ENCODE measurements around the gene TMEM106A.
A peak's percentile ranks its signal among the peaks of the same experiment; 100 is the strongest.
"Not testable (repeated sequence)": the region's sequence is repeated elsewhere in the genome, so short reads cannot be mapped to it uniquely, and the experiment has no call there.

TMEM106A gene

GRCh38 chr17:43193251-43193650 is 18.4 kb upstream of the TMEM106A start:
- Histone ChIP-seq H4K5ac (ENCODE audit: low read length) (no peak overlapping the region), H3K4me3 (ENCODE audit: low read length) (no peak overlapping the region), H2AK5ac (ENCODE audit: low read length) (no peak overlapping the region), H3K27ac (ENCODE audit: low read depth, low read length) (no peak overlapping the region), H3K18ac (ENCODE audit: low read length) (no peak overlapping the region), H2BK5ac (ENCODE audit: low read length) (no peak overlapping the region), H3K27me3 (ENCODE audit: insufficient read depth, low read length, poor library complexity) (no peaks in the 10 kb centered on the region), H3K9ac (ENCODE audit: low read length) (no peak overlapping the region), H3K4me2 (ENCODE audit: low read length) (no peak overlapping the region), H3K79me1 (ENCODE audit: low read length) (no peaks in the 10 kb centered on the region), H3K79me2 (ENCODE audit: control insufficient read depth, insufficient read depth, low read length) (no peaks in the 10 kb centered on the region), H3K4me1 (ENCODE audit: control insufficient read depth, low read depth, low read length) (no peaks in the 10 kb centered on the region), H3K23ac (ENCODE audit: low read length) (no peak overlapping the region), H3K4ac (ENCODE audit: low read depth, low read length) (no peak overlapping the region), H2BK15ac (replicated peaks; ENCODE audit: low read depth) (no peak overlapping the region), H3K56ac (ENCODE audit: low read length) (no peak overlapping the region), H3K36me3 (ENCODE audit: control insufficient read depth, insufficient read depth, low read length) (peaks cover 14% of the 10 kb centered on the region), H2BK120ac (ENCODE audit: low read depth, low read length) (no peak overlapping the region), H4K8ac (ENCODE audit: low read depth, low read length) (no peak overlapping the region)
- no peak for DNase-seq
- no CpG with 5 or more reads among the region's 5 CpGs for WGBS (ENCODE audit: extremely low coverage, insufficient coverage, low lambda C conversion rate)

- no peak overlapping the region for H3K4me2 ChIP-seq (ENCODE audit: low read length)
- H3K36me3 ChIP-seq (ENCODE audit: control insufficient read depth, insufficient read depth, low read length): peaks cover 7% of the 10 kb centered on the region
- no peaks in the 10 kb centered on the region for H3K79me2 ChIP-seq (ENCODE audit: control insufficient read depth, insufficient read depth, low read length)
- no peaks in the 10 kb centered on the region for H3K27me3 ChIP-seq (ENCODE audit: insufficient read depth, low read length, poor library complexity)
- H3K56ac ChIP-seq (ENCODE audit: low read length): no peak overlapping the region
- no CpG with 5 or more reads among the region's 2 CpGs for WGBS (ENCODE audit: extremely low coverage, insufficient coverage, low lambda C conversion rate)
- no peak overlapping the region for H4K5ac ChIP-seq (ENCODE audit: low read length)
- H2BK120ac ChIP-seq (ENCODE audit: low read depth, low read length): no peak overlapping the region
- H3K18ac ChIP-seq (ENCODE audit: low read length): no peak overlapping the region
- H3K4me1 ChIP-seq (ENCODE audit: control insufficient read depth, low read depth, low read length): no peaks in the 10 kb centered on the region
- no peak overlapping the region for H3K9ac ChIP-seq (ENCODE audit: low read length)
- H3K4ac ChIP-seq (ENCODE audit: low read depth, low read length): no peak overlapping the region
- H3K23ac ChIP-seq (ENCODE audit: low read length): no peak overlapping the region
- no peak overlapping the region for H2AK5ac ChIP-seq (ENCODE audit: low read length)
- no peak for DNase-seq
- no peak overlapping the region for H2BK5ac ChIP-seq (ENCODE audit: low read length)
- no peak overlapping the region for H4K8ac ChIP-seq (ENCODE audit: low read depth, low read length)
- H3K27ac ChIP-seq (ENCODE audit: low read depth, low read length): no peak overlapping the region
- no peak overlapping the region for H2BK15ac ChIP-seq (replicated peaks; ENCODE audit: low read depth)
- no peaks in the 10 kb centered on the region for H3K79me1 ChIP-seq (ENCODE audit: low read length)
- no peak overlapping the region for H3K4me3 ChIP-seq (ENCODE audit: low read length)
Measured at GRCh38 chr17:43199633-43200032, 12.0 kb upstream of the TMEM106A start.

DNA sequence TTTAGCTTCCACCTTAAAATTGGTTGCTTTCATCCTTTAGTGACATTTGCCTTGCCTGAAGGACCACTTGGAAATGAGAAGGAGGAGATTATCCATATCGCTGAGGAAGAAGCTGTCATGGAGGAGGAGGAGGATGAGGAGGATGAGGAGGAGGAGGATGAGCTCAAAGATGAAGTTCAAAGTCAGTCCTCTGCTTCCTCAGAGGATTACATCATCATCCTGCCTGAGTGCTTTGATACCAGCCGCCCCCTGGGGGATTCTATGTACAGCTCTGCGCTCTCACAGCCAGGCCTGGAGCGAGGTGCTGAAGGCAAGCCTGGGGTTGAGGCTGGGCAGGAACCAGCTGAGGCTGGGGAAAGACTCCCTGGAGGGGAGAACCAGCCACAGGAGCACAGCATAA is 11.5 kb upstream of the TMEM106A start:
- no CpG with 5 or more reads among the region's 4 CpGs for WGBS (ENCODE audit: extremely low coverage, insufficient coverage, low lambda C conversion rate)
- Histone ChIP-seq H3K23ac (ENCODE audit: low read length) (no peak overlapping the region), H2BK5ac (ENCODE audit: low read length) (no peak overlapping the region), H3K4me3 (ENCODE audit: low read length) (no peak overlapping the region), H3K9ac (ENCODE audit: low read length) (no peak overlapping the region), H3K4ac (ENCODE audit: low read depth, low read length) (no peak overlapping the region), H2AK5ac (ENCODE audit: low read length) (no peak overlapping the region), H3K79me1 (ENCODE audit: low read length) (no peaks in the 10 kb centered on the region), H3K36me3 (ENCODE audit: control insufficient read depth, insufficient read depth, low read length) (peaks cover 5% of the 10 kb centered on the region), H3K4me2 (ENCODE audit: low read length) (no peak overlapping the region), H3K27ac (ENCODE audit: low read depth, low read length) (no peak overlapping the region), H3K4me1 (ENCODE audit: control insufficient read depth, low read depth, low read length) (no peaks in the 10 kb centered on the region), H3K18ac (ENCODE audit: low read length) (no peak overlapping the region), H3K79me2 (ENCODE audit: control insufficient read depth, insufficient read depth, low read length) (no peaks in the 10 kb centered on the region), H2BK120ac (ENCODE audit: low read depth, low read length) (no peak overlapping the region), H4K5ac (ENCODE audit: low read length) (no peak overlapping the region), H3K56ac (ENCODE audit: low read length) (no peak overlapping the region), H2BK15ac (replicated peaks; ENCODE audit: low read depth) (no peak overlapping the region), H4K8ac (ENCODE audit: low read depth, low read length) (no peak overlapping the region), H3K27me3 (ENCODE audit: insufficient read depth, low read length, poor library complexity) (no peaks in the 10 kb centered on the region)
- peak; percentile 43 for DNase-seq

- H3K4ac ChIP-seq (ENCODE audit: low read depth, low read length); H3K27me3 ChIP-seq (ENCODE audit: insufficient read depth, low read length, poor library complexity); H2BK120ac ChIP-seq (ENCODE audit: low read depth, low read length); H3K56ac ChIP-seq (ENCODE audit: low read length); H3K4me2 ChIP-seq (ENCODE audit: low read length); H2AK5ac ChIP-seq (ENCODE audit: low read length); H3K36me3 ChIP-seq (ENCODE audit: control insufficient read depth, insufficient read depth, low read length); H2BK15ac ChIP-seq (replicated peaks; ENCODE audit: low read depth); H3K4me1 ChIP-seq (ENCODE audit: control insufficient read depth, low read depth, low read length); H3K23ac ChIP-seq (ENCODE audit: low read length); DNase-seq; H3K79me1 ChIP-seq (ENCODE audit: low read length); H3K79me2 ChIP-seq (ENCODE audit: control insufficient read depth, insufficient read depth, low read length); H4K5ac ChIP-seq (ENCODE audit: low read length); H3K27ac ChIP-seq (ENCODE audit: low read depth, low read length); H3K9ac ChIP-seq (ENCODE audit: low read length); H3K4me3 ChIP-seq (ENCODE audit: low read length); H3K18ac ChIP-seq (ENCODE audit: low read length); H2BK5ac ChIP-seq (ENCODE audit: low read length); H4K8ac ChIP-seq (ENCODE audit: low read depth, low read length): not testable (repeated sequence)
- no CpG with 5 or more reads among the region's 3 CpGs for WGBS (ENCODE audit: extremely low coverage, insufficient coverage, low lambda C conversion rate)
Measured at GRCh38 chr17:43203013-43203412, 8.7 kb upstream of the TMEM106A start.

DNA sequence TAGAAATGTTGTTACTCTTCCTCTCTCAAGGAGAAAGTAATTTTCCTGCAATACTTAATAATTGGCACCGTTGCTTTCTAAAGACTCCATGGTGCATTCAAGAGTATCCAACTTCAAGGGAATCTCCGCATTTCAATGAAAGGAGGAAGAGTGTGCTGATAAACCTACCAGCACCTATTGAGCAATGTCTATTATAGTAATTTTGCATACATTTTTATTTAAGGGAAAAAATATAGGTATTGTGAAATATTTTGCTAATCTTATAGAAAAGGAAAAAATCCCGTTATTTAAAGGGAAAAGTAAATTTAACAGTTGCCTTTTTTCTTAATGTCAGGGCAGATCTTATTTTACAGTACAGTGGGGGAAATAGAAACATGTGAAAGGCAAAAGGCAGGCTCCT is 1.1 kb upstream of the TMEM106A start:
- H2BK15ac ChIP-seq (replicated peaks; ENCODE audit: low read depth): no peak overlapping the region
- no peak overlapping the region for H3K4ac ChIP-seq (ENCODE audit: low read depth, low read length)
- no peaks in the 10 kb centered on the region for H3K79me1 ChIP-seq (ENCODE audit: low read length)
- no peaks in the 10 kb centered on the region for H3K27me3 ChIP-seq (ENCODE audit: insufficient read depth, low read length, poor library complexity)
- no peak overlapping the region for H3K4me3 ChIP-seq (ENCODE audit: low read length)
- H3K79me2 ChIP-seq (ENCODE audit: control insufficient read depth, insufficient read depth, low read length): no peaks in the 10 kb centered on the region
- no peak overlapping the region for H4K8ac ChIP-seq (ENCODE audit: low read depth, low read length)
- H3K4me1 ChIP-seq (ENCODE audit: control insufficient read depth, low read depth, low read length): no peaks in the 10 kb centered on the region
- H3K27ac ChIP-seq (ENCODE audit: low read depth, low read length): no peak overlapping the region
- no peak overlapping the region for H2BK120ac ChIP-seq (ENCODE audit: low read depth, low read length)
- H3K36me3 ChIP-seq (ENCODE audit: control insufficient read depth, insufficient read depth, low read length): no peaks in the 10 kb centered on the region
- H2AK5ac ChIP-seq (ENCODE audit: low read length): no peak overlapping the region
- H3K23ac ChIP-seq (ENCODE audit: low read length): no peak overlapping the region
- no peak for DNase-seq
- no peak overlapping the region for H3K4me2 ChIP-seq (ENCODE audit: low read length)
- H3K18ac ChIP-seq (ENCODE audit: low read length): no peak overlapping the region
- H3K56ac ChIP-seq (ENCODE audit: low read length): no peak overlapping the region
- peak overlapping the region; percentile 77 for H4K5ac ChIP-seq (ENCODE audit: low read length)
- no peak overlapping the region for H2BK5ac ChIP-seq (ENCODE audit: low read length)
- WGBS (ENCODE audit: extremely low coverage, insufficient coverage, low lambda C conversion rate): 100% methylated on average over 1 of the region's 3 CpGs
- peak overlapping the region; percentile 22 for H3K9ac ChIP-seq (ENCODE audit: low read length)

DNA sequence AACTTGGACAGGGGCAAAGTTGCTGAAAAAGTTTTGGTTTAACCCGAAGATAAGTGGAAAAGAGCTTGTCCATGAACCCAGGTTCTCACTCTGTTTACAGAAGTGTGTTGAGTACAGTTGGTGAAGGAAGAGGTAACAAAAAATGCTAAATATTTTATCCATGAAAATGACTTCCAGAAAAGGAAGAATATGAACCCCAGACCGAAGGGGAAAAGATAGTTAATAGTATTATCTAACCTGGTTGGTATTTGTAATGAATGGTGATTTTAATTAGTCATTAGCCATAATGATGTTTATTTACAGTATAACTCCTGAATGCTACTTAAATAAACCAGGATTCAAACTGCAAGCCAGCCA is 574 bp upstream of the TMEM106A start:
- H3K9ac ChIP-seq (ENCODE audit: low read length): peak overlapping the region; percentile 64
- H4K8ac ChIP-seq (ENCODE audit: low read depth, low read length): peak overlapping the region; percentile 81
- H3K4me2 ChIP-seq (ENCODE audit: low read length): peak overlapping the region; percentile 79
- no peaks in the 10 kb centered on the region for H3K79me2 ChIP-seq (ENCODE audit: control insufficient read depth, insufficient read depth, low read length)
- H3K23ac ChIP-seq (ENCODE audit: low read length): no peak overlapping the region
- peak overlapping the region; percentile 82 for H3K56ac ChIP-seq (ENCODE audit: low read length)
- no peaks in the 10 kb centered on the region for H3K4me1 ChIP-seq (ENCODE audit: control insufficient read depth, low read depth, low read length)
- H2BK5ac ChIP-seq (ENCODE audit: low read length): no peak overlapping the region
- H3K79me1 ChIP-seq (ENCODE audit: low read length): no peaks in the 10 kb centered on the region
- H3K27ac ChIP-seq (ENCODE audit: low read depth, low read length): no peak overlapping the region
- no peaks in the 10 kb centered on the region for H3K36me3 ChIP-seq (ENCODE audit: control insufficient read depth, insufficient read depth, low read length)
- no peak overlapping the region for H2BK120ac ChIP-seq (ENCODE audit: low read depth, low read length)
- no peak overlapping the region for H3K18ac ChIP-seq (ENCODE audit: low read length)
- H4K5ac ChIP-seq (ENCODE audit: low read length): peak overlapping the region; percentile 77
- no peak overlapping the region for H2AK5ac ChIP-seq (ENCODE audit: low read length)
- no peak overlapping the region for H3K4me3 ChIP-seq (ENCODE audit: low read length)
- H3K27me3 ChIP-seq (ENCODE audit: insufficient read depth, low read length, poor library complexity): no peaks in the 10 kb centered on the region
- H3K4ac ChIP-seq (ENCODE audit: low read depth, low read length): no peak overlapping the region
- no CpG with 5 or more reads among the region's 2 CpGs for WGBS (ENCODE audit: extremely low coverage, insufficient coverage, low lambda C conversion rate)
- no peak for DNase-seq
- no peak overlapping the region for H2BK15ac ChIP-seq (replicated peaks; ENCODE audit: low read depth)

All from mesendoderm (in vitro differentiated cells).